Measurements from ENCODE around the gene PTPRT.

DNA sequence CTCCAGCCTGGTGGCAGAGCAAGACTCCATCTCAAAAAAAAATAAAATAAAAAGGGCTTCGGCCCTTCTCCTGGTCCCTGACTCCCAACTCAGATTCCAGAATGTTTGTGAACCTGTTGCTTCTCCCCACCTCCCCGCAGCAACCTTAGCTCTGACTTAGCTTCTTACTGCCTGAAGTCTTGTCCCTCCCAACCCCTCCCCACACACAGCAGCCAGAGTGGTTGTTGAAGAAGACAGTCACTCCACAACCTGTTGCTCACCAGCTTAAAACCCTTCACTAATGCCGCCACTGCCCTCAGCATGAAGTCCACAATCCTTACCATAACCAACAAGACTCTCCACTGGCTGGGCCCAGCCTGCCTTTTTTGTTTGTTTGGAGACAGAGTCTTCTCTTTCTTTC, 6.5 kb upstream of the PTPRT start:
- TF ChIP-seq, protein P1, sequence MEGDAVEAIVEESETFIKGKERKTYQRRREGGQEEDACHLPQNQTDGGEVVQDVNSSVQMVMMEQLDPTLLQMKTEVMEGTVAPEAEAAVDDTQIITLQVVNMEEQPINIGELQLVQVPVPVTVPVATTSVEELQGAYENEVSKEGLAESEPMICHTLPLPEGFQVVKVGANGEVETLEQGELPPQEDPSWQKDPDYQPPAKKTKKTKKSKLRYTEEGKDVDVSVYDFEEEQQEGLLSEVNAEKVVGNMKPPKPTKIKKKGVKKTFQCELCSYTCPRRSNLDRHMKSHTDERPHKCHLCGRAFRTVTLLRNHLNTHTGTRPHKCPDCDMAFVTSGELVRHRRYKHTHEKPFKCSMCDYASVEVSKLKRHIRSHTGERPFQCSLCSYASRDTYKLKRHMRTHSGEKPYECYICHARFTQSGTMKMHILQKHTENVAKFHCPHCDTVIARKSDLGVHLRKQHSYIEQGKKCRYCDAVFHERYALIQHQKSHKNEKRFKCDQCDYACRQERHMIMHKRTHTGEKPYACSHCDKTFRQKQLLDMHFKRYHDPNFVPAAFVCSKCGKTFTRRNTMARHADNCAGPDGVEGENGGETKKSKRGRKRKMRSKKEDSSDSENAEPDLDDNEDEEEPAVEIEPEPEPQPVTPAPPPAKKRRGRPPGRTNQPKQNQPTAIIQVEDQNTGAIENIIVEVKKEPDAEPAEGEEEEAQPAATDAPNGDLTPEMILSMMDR (IDR thresholded peaks at IDR 0.05) = no peak
- TF ChIP-seq POLR2A (IDR thresholded peaks at IDR 0.05) = no peak
- TF ChIP-seq EP300 (IDR thresholded peaks at IDR 0.05) = no peak

Measured in suprapubic skin (tissue), 3 donors.